Measurements from ENCODE around the gene CPT1C.

CPT1C gene

DNA sequence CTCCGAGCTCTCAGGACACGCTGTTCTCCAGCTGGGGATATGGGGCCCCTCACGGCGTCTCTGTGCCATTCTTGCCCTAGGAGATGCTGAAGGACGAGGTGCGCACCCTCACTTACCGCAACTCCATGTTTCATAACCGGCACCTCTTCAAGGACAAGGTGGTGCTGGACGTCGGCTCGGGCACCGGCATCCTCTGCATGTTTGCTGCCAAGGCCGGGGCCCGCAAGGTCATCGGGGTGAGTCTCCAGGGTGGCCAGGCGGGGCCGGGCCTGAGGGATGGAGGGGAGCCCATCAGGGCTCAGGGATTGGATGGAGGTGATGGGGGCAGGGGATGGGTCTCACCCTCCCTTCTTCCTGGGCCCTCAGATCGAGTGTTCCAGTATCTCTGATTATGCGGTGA, 9.1 kb upstream of the CPT1C start:
- no peak for DNase-seq (ENCODE audit: low spot score)
- FAIRE-seq: no peak

GRCh38 chr19:49682274-49682673, 8.6 kb upstream of the CPT1C start:
- DNase-seq (ENCODE audit: low spot score): no peak
- FAIRE-seq: no peak

DNA sequence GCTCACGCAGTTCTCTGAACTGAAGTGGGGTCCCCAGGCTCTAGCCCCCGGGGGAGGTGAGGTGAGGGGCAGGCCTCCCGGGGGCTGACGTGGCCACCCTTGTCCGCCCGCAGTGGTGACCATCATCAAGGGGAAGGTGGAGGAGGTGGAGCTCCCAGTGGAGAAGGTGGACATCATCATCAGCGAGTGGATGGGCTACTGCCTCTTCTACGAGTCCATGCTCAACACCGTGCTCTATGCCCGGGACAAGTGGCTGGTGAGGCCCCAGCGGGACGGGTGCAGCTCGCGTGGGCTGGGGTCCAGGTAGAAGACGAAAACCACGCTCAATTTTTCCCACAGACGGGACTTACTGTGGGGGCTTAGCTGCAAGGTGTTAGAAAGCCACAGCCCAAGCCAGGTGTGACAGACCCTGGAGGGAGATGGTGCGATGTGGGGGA, 7.1 kb upstream of the CPT1C start:
- FAIRE-seq (no peak), DNase-seq (ENCODE audit: low spot score) (no peak)

- FAIRE-seq (no peak), DNase-seq (ENCODE audit: low spot score) (no peak)
These were observed 6.5 kb upstream of the CPT1C start for GRCh38 chr19:49684251-49684982.

GRCh38 chr19:49684983-49685553, 5.8 kb upstream of the CPT1C start:
- DNase-seq (ENCODE audit: low spot score): no peak
- FAIRE-seq: no peak

DNA sequence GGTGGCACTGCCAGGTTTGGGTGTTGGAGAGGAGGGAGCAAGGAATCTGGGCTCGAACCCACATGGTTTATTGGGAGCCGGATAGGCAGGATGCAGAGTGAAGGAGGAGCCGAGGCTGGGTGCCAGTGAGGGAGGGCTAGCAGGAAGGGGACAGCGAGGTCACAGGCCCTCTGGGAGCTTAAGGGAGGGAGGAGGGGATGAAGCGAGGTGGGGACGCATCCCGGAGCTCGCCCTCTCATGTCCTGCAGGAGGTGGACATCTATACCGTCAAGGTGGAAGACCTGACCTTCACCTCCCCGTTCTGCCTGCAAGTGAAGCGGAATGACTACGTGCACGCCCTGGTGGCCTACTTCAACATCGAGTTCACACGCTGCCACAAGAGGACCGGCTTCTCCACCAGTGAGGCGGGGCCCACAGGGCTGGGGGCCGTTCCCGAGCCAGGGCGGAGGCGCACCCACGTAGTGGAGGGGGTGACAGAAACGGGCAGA, 5.0 kb upstream of the CPT1C start:
- FAIRE-seq: no peak
- no peak for DNase-seq (ENCODE audit: low spot score)

GRCh38 chr19:49686503-49687088, 4.3 kb upstream of the CPT1C start:
- no peak for DNase-seq (ENCODE audit: low spot score)

DNA sequence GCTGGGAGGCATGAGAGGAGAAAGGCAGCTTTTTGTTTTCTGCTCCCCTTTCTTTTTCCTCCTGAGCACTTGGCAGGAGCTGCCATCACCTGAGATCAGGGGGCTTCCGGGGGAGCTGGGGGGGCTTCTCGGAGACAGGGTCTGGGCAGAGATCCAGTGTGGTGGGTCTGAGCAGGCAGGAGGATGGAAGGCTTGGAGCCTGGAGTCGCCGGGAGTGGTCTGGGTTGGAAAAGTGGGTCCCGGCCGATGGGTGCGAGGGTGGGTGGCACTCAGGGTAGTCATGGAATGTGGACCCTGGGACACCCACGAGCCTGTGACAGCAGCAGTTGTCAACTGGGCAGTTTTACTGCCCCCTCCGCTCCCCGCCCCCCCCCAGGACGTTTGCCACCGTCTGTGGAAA, 3.8 kb upstream of the CPT1C start:
- FAIRE-seq: no peak

More at GRCh38 chr19:49686503-49687088, 4.3 kb upstream of the CPT1C start:
- FAIRE-seq: no peak

DNA sequence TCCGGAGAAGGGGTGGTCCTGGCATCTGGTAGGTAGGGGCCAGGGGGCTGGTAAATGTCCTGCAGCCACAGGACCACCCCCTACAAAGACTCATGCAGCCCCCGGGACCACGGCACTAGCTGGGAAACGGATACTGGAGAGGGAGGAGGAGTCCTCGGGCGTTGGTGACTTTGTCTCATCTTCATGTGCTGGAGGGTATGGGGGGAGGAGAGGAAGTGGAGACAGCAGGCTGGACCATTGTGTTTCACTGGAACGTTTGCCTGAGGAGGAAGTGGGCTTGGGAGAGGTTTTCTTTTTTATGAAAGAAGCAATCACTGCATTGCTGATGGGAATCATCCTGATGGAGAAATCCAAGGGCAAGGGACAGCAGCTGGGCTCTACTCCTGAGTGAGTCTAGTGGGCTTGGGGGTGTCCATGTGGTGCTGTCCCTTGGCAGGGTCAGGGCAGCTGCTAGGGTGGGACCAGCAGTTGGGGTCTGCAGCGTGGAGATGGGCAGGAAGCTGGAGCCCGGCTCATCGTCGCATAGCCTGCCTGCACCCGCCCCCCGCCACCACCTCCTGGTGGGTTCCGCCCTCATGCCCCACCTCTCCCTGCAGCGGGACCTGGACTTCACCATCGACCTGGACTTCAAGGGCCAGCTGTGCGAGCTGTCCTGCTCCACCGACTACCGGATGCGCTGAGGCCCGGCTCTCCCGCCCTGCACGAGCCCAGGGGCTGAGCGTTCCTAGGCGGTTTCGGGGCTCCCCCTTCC, 3.2 kb upstream of the CPT1C start:
- FAIRE-seq (no peak), DNase-seq (ENCODE audit: low spot score) (no peak)

More for the DNA sequence above, 3.8 kb upstream of the CPT1C start:
- no peak for DNase-seq (ENCODE audit: low spot score)

DNA sequence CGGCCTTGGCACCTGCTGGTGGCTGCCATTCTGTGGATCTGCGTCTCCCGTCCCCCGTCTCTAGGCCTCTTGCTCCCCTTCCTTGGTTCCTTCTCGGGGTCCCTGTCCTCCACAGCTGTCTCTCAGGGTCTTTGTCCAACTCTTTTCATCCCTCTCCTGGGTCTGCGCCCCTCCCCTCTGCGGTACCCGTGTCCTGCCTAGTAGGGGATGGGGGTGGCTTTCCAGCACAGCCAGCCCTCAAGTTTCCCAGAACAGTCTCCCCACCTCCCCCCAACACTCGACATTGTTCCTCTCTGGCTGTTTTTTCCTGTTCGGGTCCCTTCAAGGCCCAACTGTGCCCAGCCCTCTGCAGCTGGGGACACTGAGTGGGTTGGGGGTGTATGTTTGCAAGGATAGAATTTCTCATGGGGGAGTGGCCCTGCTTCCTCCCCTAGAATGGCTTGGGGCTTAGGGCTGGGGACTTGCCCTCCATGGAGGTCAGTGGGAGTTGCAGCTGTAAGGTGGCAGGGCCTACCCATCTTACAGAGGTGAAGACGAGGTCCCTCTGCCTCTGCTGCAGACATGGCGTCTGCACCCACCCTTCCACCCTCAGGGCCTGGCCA, 2.3 kb upstream of the CPT1C start:
- DNase-seq (ENCODE audit: low spot score) (no peak), FAIRE-seq (no peak)

GRCh38 chr19:49689133-49690078, 1.5 kb upstream of the CPT1C start, which contains the start of gene ADM5:
ADM5 (plus strand) TSS chr19:49689594; CDS start chr19:49689838, 244 bp downstream.
- FAIRE-seq (no peak), DNase-seq (ENCODE audit: low spot score) (no peak)

GRCh38 chr19:49690079-49690655, 749 bp upstream of the CPT1C start:
- no peak for FAIRE-seq
- DNase-seq (ENCODE audit: low spot score): no peak

DNA sequence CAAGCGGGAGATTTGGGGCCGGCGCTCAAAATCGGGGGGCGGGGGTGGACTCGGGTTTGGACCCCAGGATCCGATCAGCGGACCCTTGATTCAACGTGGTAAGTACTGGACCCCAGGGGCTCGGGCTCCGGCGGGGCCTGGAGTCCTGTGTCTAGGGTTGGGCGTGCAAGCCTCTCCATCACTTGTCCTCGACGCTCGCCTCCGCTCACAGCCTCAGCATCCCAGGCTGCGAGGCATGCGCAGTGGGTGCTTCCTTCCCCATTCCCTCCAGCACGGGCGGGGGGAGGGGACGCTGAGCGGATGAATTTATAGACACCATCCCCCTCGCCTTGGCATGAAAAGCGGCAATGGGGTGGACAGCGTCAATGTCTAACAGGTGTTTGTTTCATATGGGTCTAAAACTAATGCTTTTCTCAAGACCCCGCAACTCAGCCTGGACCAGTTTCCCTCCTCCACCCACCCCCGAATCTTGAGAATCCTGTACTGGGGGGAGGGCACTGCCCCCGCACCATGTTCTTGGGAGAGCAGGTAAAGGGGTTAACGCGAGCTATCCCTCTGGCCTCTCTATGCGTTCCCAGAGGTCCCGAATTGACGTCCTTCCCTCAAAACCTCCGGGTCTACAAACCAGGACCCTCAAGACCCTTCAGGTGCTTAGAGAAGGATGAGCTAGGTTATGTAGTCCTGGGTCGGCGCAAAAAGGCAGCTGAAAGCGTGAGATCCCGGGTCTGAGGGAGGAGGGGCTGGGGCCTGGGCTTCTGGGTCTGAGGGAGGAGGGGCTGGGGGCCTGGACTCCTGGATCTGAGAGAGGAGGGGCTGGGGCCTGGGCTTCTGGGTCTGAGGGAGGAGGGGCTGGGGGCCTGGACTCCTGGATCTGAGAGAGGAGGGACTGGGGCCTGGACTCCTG, 579 bp downstream of the CPT1C start:
- FAIRE-seq (no peak), DNase-seq (ENCODE audit: low spot score) (no peak)

GRCh38 chr19:49692147-49692506, 1.2 kb downstream of the CPT1C start:
- DNase-seq (ENCODE audit: low spot score): no peak
- no peak for FAIRE-seq

- DNase-seq (ENCODE audit: low spot score): no peak
- no peak for FAIRE-seq
These were observed 5.2 kb downstream of the CPT1C start for GRCh38 chr19:49696115-49696514.

DNA sequence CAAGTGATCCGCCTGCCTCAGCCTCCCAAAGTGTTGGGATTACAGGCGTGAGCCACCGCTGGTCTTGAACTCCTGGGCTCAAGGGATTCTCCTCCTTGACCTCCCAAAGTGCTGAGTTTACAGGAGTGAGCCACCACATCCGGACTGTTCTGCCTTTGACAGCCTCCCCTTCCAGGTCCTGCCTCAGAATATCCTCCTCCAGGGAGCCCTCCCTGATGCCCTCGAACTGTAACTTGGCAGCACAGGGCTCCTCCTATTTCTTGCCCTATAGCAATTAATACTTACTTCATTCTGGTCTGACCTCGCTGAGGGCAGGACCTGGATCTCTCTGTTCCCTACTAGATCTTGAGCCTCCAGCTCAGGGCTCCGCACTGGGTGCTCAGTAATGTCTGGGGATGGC, 5.9 kb downstream of the CPT1C start:
- FAIRE-seq (no peak), DNase-seq (ENCODE audit: low spot score) (no peak)

DNA sequence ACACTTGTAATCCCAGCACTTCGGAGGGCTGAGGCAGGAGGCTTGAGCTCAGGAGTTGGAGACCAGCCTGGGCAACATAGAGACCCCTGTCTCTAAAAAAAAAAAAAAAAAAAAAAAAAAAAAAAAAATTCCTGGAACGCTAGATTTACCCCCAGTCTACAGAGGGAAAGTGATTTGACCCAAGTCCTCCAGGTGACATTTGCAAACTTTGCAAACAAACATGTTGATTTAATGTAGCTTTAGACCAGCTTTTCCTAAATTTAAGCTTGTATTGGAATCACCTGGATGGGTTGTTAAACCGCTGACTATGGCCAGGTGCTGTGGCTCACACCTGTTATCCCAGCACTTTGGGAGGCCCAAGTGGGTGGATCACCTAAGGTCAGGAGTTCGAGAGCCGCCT, 8.4 kb downstream of the CPT1C start:
- DNase-seq (ENCODE audit: low spot score): no peak
- no peak for FAIRE-seq

DNA sequence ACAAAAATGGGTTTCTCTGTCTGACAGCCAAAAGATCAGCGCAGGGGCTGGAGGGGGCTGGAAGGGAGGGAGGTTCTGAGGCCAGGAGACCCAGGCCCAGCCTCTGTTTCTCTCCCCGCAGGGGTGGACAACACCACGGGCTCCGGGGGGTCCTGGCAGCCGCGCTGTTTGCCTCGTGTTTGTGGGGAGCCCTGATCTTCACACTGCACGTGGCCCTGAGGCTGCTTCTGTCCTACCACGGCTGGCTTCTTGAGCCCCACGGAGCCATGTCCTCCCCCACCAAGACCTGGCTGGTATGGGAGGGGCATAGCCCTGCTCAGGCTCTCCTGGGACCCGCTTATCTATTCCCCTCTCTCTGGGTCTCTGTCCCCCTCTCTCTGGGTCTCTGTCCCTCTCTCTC, 9.6 kb downstream of the CPT1C start:
- no peak for FAIRE-seq
- no peak for DNase-seq (ENCODE audit: low spot score)

- no peak for DNase-seq (ENCODE audit: low spot score)
- FAIRE-seq: no peak
These were observed 10.4 kb downstream of the CPT1C start for GRCh38 chr19:49701271-49701786.
